ENCODE results near the gene ANKRD10. TPM values are rescaled to one million over a fixed set of nuclear protein-coding genes. Genes with fewer than 3 reads are reported as not detected.

The ANKRD10 gene
- total and polyA plus RNA-seq, 10 of the 15 experiments (the other 5 are each of a cell fraction or from before 2014, with no cell fraction given): 47.1 to 199 (median 97.2) TPM

Small RNA genes lying within 50 kb of the gene (small RNA-seq; reads per million reads assigned to genes)
- gene AL442128.1: not detected

Other genes starting within 250 kb of the ANKRD10 start
- 85.6 and 88.3 TPM in 2 replicates for gene CARS2, start 209.0 kb downstream of the ANKRD10 start, total RNA-seq (2014; rRNA removed)
- 42.4 and 51.1 TPM in 2 replicates for gene CARS2, start 209.0 kb downstream of the ANKRD10 start, total RNA-seq (2014; rRNA removed; fragmentation: Illumina TruSeq; extraction: Trizol)
- 69.2 and 76.9 TPM in 2 replicates for gene CARS2, start 209.0 kb downstream of the ANKRD10 start, total RNA-seq (2021)
- gene CARS2, start 209.0 kb downstream of the ANKRD10 start, polyA plus RNA-seq (2011; rRNA removed): 68.5 and 71.9 TPM in 2 replicates
- 27.5 and 38.6 TPM in 2 replicates for gene CARS2, start 209.0 kb downstream of the ANKRD10 start, polyA plus RNA-seq (2014; fragmentation: Illumina TruSeq; extraction: Trizol)
- gene CARS2, start 209.0 kb downstream of the ANKRD10 start, polyA plus RNA-seq (2014; fragmentation: Nextera tagmentation; extraction: Ambion mirVana): 1 to 10 TPM; 4.2 to 9.4 TPM
- 95.1 and 113 TPM in 2 replicates for gene CARS2, start 209.0 kb downstream of the ANKRD10 start, polyA plus RNA-seq (2014; rRNA removed)
- 100 to 1,000 TPM in 1 of 2 experiments, 10 to 100 TPM in 1; 54.6 to 101 TPM for gene CARS2, start 209.0 kb downstream of the ANKRD10 start, polyA plus RNA-seq (2016; fragmentation: Nextera tagmentation; extraction: Ambion mirVana)
- 14.7 and 15.3 TPM in 2 replicates for gene ING1, start 201.4 kb downstream of the ANKRD10 start, total RNA-seq (2014; rRNA removed)
- 7.6 and 8.9 TPM in 2 replicates for gene ING1, start 201.4 kb downstream of the ANKRD10 start, total RNA-seq (2014; rRNA removed; fragmentation: Illumina TruSeq; extraction: Trizol)
- 15.8 and 18.2 TPM in 2 replicates for gene ING1, start 201.4 kb downstream of the ANKRD10 start, total RNA-seq (2021)
- 11.9 and 16.7 TPM in 2 replicates for gene ING1, start 201.4 kb downstream of the ANKRD10 start, polyA plus RNA-seq (2011; rRNA removed)
- 5.4 and 10.0 TPM in 2 replicates for gene ING1, start 201.4 kb downstream of the ANKRD10 start, polyA plus RNA-seq (2014; fragmentation: Illumina TruSeq; extraction: Trizol)
- gene ING1, start 201.4 kb downstream of the ANKRD10 start, polyA plus RNA-seq (2014; fragmentation: Nextera tagmentation; extraction: Ambion mirVana): 1 to 10 TPM; 1.3 to 3.0 TPM
- 20.4 and 21.6 TPM in 2 replicates for gene ING1, start 201.4 kb downstream of the ANKRD10 start, polyA plus RNA-seq (2014; rRNA removed)
- 10 to 100 TPM; 11.4 to 15.5 TPM for gene ING1, start 201.4 kb downstream of the ANKRD10 start, polyA plus RNA-seq (2016; fragmentation: Nextera tagmentation; extraction: Ambion mirVana)
- 31.4 and 34.0 TPM in 2 replicates for gene ARHGEF7, start 200.2 kb upstream of the ANKRD10 start, total RNA-seq (2014; rRNA removed)
- gene ARHGEF7, start 200.2 kb upstream of the ANKRD10 start, total RNA-seq (2014; rRNA removed; fragmentation: Illumina TruSeq; extraction: Trizol): 31.8 and 36.0 TPM in 2 replicates
- 65.5 and 67.1 TPM in 2 replicates for gene ARHGEF7, start 200.2 kb upstream of the ANKRD10 start, total RNA-seq (2021)
- 35.8 and 48.2 TPM in 2 replicates for gene ARHGEF7, start 200.2 kb upstream of the ANKRD10 start, polyA plus RNA-seq (2011; rRNA removed)
- 36.2 and 45.5 TPM in 2 replicates for gene ARHGEF7, start 200.2 kb upstream of the ANKRD10 start, polyA plus RNA-seq (2014; fragmentation: Illumina TruSeq; extraction: Trizol)
- 1 to 10 TPM; 4.7 to 7.2 TPM for gene ARHGEF7, start 200.2 kb upstream of the ANKRD10 start, polyA plus RNA-seq (2014; fragmentation: Nextera tagmentation; extraction: Ambion mirVana)
- gene ARHGEF7, start 200.2 kb upstream of the ANKRD10 start, polyA plus RNA-seq (2014; rRNA removed): 36.8 and 40.2 TPM in 2 replicates
- 10 to 100 TPM; 36.4 to 39.0 TPM for gene ARHGEF7, start 200.2 kb upstream of the ANKRD10 start, polyA plus RNA-seq (2016; fragmentation: Nextera tagmentation; extraction: Ambion mirVana)